ENCODE results near the gene EDNRA.
"Not testable (repeated sequence)": the region's sequence is repeated elsewhere in the genome, so short reads cannot be mapped to it uniquely, and the experiment has no call there.

DNA sequence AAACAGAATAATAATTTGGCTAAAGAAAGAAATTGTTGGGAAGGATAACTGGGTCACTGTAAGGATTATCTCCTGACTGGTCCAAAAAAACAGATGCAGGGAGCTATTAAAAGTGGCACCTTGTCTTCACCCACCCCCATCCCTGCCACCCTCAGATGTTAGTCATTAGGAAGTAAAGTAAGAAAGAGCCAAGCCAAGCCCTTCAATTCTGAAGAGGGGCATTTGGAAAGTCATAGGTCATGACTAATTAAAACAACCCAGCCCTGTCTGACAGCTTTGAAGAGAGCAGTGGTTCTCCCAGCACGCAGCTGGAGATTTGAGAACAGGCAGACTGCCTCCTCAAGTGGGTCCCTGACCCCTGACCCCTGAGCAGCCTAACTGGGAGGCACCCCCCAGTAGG lies 46.5 kb upstream of the EDNRA start:
- not testable (repeated sequence) for TF ChIP-seq CTCF (IDR thresholded peaks at IDR 0.05); ZFX (IDR thresholded peaks at IDR 0.05; ENCODE audit: borderline replicate concordance)
